HS-5 (cell line): Measurements from ENCODE around the gene ANGPTL7.

Experiments used
- DNase-seq: peaks from one replicate; pipeline ENCODE4 v3.0.0-alpha.2; 2012; ENCODE audit warnings: low read depth

ANGPTL7 gene

GRCh38 chr1:11204396-11205190, 15.4 kb downstream of the ANGPTL7 start:
- DNase-seq = no peak

GRCh38 chr1:11207898-11208611, 18.9 kb downstream of the ANGPTL7 start:
- DNase-seq = no peak

- DNase-seq = no peak
Measured at GRCh38 chr1:11211461-11211860, 22.3 kb downstream of the ANGPTL7 start.

DNA sequence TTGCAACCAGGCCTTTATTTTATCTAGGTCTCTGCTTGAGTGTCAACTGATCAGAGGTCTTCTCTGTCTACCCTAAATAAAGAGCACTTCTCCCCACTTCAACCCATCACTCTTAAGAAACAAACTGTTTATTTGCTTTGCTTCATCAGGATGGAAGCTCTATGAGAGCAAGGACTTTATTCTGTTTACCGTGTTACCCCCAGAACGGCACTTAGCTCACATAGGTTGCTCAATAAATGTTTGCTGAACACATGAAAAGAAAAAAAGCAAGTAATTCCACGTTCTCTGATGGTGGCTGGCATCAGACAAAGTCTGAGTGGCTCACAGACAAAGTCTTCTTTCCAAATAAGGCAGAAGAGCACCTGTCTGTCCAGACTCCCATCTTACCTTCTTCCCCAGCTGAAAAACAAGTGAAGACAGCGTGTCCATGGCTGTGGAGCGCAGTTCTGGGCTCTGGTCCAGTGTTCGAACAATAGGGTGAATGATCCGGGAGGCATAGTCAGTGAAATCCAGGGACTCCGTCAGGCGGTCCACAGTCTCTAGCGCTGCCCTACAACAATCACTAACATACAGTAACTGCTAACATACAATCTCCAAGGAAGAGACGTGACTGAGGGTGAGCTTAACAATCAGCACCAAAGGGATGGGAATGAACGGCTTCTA, 22.9 kb downstream of the ANGPTL7 start:
- no peak for DNase-seq

DNA sequence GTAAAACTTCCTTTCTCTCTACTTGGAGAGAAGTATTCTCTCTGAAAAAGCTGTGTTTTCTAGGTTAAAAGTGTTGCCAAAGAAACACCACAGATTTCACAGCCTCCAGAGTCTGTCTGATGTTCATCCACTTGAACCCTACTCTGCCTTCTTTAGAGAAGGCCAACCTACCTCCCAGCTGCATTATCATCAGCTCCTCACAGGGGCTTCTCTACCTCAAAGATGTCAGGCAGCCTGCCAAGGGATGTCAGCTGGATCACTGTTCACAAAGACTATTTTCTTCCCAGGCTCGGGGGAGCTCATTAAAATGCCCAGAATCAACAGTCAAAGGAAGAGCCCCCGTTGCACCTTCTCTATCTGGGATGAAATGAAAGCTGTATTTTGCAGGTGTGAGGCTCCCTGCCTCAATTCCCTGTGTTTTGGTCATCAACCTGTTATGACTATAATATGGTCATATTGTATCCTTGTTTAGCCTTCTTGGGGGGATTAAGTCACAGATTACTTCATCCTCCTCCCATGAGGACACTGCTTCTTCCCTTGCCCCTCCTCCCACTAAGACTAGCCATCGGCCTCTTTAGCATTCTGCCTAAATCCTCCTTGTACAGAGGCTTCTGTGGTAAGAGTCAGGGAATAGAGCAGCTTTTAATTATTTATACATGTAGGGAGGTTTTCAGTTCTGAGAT, 25.7 kb downstream of the ANGPTL7 start:
- DNase-seq = no peak

- no peak for DNase-seq
Measured at GRCh38 chr1:11215381-11216005, 26.3 kb downstream of the ANGPTL7 start.

- no peak for DNase-seq
Measured at GRCh38 chr1:11216074-11216473, 26.9 kb downstream of the ANGPTL7 start.

DNA sequence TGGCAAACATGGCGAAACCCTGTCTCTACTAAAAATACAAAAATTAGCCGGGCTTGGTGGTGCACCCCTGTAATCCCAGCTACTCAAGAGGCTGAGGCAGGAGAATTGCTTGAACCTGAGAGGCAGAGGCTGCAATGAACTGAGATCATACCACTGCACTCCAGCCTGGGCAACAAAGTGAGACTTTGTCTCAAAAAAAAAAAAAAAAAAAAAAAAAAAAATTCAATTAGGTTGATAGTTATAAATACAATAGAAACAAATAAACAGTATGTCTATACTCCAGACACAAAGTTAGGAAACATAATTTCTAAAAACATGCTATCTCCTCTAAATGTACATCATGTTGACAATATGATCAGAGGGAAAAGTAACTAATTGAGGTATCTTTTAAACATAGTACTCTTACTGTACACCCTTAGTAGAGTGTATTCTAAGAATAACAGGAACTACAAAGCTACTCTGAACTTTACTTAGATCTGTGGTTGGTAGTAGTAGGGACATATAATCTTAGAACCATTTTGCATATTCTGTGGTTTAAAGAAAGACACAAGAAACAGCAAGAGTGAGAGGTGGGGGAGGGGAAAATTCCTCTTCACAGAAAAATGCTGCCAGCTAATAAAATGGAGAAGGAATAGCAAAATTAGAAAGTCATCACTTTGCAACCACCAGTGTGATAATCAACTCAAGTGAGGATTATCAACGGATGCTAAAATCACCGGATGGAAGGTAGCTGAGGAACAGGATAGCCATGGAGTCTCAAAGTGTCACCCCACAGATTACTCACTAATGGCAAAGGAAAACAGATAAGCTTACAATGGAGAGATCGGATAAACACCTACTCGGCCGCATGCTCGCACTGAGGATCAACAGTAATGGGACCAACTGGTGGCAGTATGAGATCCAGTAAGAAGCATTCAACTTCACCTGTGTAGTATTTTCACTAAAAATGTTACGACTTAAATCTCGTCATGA, 38.2 kb downstream of the ANGPTL7 start:
- no peak for DNase-seq

DNA sequence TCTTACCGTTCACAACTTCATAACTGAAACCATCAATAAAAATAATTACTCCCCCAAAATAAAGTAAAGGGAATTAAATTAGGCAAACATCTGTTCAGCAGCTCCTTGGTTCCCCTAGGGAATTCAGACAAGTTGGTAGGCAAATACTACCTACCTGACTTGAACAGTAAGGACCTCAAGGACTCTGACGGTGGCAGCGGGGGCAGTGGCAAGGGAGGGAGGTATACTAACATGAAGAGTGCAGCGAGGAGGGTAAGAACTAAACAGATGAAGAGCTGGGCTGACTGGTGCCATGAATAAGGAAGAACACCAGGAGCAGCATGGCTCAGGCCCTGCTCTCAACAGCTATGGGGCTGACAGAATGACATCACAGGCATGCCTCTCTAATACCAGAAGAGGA, 40.0 kb downstream of the ANGPTL7 start:
- no peak for DNase-seq

- no peak for DNase-seq
Measured at GRCh38 chr1:11233208-11233607, 44.1 kb downstream of the ANGPTL7 start.

- no peak for DNase-seq
Measured at GRCh38 chr1:11237356-11237755, 48.2 kb downstream of the ANGPTL7 start.

- no peak for DNase-seq
Measured at GRCh38 chr1:11238311-11238710, 49.2 kb downstream of the ANGPTL7 start.

GRCh38 chr1:11245248-11245647, 56.1 kb downstream of the ANGPTL7 start:
- DNase-seq = no peak
